A549 treated with CORT108297 at 1 μM for 4 hours (cell line): ENCODE results near the gene NUP210L. TPM values are rescaled to one million over a fixed set of nuclear protein-coding genes. Genes with fewer than 3 reads are reported as not detected.

Source experiments
- total RNA-seq: library from RNA; stranded (reverse); fragments of 200-300 nt; extraction: Qiagen RNA extraction; gene quantifications from 5 replicates; pipeline ENCODE4 v1.2.3, GENCODE V29; 2022

NUP210L gene
- total RNA-seq: not detected in 5 replicates

DNA sequence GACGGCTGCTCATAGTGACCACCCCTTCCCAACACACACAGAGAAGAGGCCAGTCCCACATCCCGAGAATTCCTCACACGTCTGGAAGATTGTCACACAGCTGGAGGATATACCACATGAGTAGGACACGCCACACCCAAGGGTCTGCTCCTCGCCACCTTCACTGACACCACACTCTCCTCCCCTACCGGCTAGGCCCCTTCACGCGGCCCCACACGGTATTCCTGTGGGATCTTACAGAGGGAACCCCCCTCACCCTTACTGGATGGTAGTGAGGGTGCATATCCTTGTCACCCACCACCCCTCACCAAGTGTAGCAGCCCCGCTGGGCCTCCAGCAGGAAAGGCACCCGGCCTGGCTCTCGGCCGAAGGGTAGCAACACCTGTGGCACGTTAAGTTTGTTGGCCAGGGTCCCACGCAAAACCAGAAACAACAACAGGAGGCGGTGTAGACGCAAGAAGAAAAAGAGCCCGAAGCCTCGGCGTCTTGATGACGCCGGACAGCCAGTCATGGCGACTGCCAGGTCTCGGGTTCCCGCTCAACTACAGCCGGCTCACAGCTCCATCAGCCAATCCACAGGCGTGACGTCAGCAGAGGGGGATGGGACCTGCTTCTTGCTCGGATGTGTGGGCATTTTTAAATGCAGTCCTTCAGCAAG lies at the start of gene NUP210L:
NUP210L (minus strand) TSS at position 540 of the 658 bp plus-strand sequence.

DNA sequence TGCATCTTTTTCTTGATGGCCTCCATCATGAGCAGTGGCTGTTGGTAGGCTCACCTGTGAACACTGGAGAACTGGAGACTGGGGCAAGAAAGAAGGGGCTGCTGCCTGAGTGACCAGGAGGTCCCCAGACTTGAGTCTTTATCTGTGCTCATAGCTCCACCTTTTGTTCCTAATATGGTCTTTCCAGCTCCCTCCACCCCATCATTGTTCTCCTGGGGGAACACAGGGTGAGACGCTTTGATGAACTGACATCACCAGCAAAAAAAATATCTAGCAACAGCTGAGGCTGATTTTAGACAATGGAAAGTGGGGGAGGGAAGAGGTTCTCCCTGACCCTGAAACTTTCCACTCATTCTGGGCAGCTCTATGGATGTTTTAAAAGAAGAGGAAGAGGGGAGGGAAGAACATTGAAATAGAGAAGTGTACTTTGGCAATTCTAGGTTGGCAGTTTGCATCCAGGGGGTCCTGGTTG lies 37.2 kb upstream of the NUP210L start, which contains the start of gene TPM3:
TPM3 (minus strand) TSS at position 111 of the 472 bp plus-strand sequence; CDS start at position 29, 82 bp downstream.

DNA sequence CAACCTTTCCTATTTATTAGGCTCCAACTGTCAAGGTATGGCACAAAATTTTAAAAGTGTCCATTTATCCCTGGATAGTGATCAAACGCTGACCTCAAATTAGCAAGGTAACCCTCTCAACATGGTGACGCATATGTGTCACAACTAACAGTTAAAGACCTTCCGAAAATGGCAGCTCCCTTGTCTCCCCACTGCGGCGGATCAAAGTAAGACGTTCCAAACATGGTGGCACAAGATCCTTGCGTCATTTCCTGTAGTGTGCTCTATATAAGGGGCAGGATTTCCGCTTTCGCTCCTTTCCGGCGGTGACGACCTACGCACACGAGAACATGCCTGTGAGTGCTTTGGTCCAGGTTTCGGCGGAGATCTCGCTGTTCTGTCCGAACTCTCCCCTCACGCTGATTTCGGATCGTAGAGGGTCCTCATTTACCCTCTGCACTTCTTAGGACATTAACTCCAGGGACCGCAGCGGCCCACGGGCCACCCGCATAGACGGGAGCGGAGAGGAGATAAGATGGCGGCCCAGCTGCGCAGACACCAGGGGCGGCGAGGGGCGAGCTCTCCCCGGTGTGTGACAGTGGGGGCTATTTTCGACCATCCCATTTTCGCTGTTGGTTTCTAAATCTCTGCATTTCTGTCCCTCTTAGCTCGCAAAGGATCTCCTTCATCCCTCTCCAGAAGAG lies 164.3 kb downstream of the NUP210L start, which contains the start of gene RPS27:
RPS27 (plus strand) TSS at position 295 of the 683 bp plus-strand sequence; CDS start at position 330, 35 bp downstream.

DNA sequence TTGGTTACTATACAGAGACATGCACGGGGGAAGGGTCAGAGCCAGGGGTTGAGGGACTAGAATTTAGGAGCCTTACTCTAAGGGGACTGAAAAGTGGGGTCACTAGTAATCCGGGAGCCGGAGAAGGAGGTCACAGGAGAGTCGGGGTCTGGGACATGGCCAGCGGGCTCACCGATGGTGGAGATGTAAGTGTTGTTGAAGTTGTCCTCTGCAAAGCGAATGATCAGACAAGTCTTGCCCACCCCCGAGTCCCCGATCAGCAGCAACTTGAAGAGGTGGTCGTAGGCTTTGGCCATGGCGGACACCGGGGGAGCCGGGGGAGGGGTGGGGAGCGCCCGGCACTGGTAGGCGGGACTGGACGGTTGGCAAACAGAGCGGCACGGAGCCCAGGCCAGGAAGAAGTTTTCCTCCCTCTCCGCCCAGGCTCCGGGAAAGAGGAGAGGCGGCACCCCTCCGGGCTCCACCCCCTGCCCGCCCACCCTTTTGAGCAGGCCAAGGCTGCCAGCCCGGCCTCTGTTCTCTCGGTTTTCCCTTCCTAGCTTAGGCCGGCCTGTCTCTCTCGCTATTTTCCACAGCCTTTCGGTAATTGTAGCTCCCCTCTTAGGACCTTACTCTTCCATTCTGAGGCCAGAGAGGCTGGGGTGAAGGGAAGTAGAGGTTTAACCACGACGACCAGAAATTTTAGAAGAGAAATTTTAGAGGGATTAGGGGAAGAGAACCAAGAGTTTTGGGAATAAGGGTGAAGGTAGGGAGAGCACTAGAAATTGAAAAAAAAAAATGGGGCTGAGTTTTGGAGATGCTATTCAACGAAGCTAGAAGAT lies 168.7 kb downstream of the NUP210L start, which contains the start of gene RAB13:
RAB13 (minus strand) TSS at position 399 of the 821 bp plus-strand sequence; CDS start at position 296, 103 bp downstream.

DNA sequence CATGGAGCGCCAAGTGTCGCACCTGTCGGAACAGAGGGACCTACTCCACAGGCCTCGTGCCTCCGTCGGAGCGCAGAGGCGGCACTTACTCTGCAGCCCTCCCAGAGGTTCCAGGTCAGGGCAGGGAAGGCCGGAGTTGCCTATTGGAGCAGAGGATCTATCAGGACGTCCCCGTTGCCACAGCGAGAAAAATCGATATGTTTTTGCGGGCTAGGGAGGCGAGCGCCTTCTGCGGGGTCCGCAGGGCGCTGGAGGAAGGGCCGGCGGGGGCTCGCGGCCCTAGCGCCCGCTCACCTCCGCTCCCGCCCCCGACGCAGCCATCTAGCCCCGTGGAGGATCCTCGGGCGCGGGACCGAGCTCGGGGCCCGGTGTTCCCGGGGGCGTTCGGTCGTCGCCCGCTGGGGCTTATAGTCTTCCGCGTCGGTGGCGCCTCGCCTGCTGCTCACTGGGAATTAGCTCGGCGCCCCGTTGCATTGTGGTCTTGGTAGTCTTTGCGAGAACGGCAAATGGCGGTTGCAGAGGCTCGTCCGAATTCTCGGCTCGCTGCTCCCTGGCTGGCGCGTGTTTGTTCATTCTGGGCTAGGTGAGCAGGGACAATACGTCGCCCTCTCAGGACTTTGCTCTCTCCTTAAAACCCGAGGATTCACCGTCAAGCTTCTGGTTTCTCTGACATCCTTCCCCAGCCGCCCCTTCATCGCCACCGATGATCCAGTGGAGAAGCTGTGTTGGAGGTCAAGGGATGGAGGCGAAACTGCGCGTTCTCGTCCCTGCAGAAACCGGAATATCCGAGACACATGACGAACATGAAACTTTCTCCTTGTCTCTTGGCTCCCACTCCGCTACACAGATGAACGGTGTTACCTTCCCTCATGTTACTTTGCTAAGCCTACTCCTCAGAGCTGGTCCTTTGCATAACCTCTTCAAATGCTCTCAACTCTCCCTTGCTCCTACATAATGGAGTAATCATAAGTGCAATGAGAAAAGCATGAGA lies 177.3 kb downstream of the NUP210L start, which contains the start of gene JTB:
JTB (minus strand) TSS at position 425 of the 991 bp plus-strand sequence; CDS start at position 3, 422 bp downstream.

DNA sequence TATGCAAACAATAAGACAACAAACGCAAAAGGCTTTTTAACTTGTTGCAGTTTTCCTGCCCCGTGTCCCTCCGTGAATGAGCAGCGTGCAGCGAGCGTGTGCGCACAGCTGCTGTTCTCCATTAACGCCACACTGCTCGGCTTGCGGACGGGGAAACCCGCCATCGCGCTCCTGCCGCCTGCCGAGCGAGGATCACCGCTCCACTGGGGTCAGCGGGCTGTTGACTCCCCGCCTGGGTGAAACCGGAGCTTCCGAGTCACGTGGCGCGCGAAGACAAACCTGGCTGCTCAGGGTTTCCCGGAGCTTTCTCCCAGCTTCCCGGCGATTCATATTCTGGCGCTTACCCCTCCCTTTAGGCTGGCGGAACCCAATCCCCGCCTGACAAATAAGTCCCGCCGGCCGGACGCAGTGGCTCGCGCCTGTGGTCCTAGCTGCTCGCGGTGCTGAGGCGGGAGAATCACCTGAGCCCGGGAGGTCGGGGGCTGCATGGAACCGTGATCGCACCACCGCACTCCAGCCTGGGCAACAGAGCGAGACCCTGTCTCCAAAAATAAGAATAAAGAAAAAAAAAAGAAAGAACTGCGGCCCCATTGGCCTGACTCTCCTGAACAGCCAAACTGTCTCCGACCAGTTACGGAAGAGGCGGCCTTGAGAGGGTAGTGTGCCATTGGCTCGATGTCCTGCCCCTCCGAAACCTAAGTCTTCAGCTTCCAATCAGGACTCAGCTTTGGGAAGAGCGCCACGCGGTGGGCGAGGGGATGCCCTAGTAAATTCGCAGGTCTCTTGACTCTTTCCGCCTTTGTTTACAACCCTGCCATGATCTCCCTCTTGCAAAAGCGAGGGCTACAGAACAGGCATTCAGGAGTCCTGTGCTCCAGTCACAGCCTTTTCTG lies 187.5 kb downstream of the NUP210L start, which contains the start of gene CREB3L4:
CREB3L4 (plus strand) TSS at position 796 of the 893 bp plus-strand sequence. CDS start 624 bp downstream, outside the sequence.

DNA sequence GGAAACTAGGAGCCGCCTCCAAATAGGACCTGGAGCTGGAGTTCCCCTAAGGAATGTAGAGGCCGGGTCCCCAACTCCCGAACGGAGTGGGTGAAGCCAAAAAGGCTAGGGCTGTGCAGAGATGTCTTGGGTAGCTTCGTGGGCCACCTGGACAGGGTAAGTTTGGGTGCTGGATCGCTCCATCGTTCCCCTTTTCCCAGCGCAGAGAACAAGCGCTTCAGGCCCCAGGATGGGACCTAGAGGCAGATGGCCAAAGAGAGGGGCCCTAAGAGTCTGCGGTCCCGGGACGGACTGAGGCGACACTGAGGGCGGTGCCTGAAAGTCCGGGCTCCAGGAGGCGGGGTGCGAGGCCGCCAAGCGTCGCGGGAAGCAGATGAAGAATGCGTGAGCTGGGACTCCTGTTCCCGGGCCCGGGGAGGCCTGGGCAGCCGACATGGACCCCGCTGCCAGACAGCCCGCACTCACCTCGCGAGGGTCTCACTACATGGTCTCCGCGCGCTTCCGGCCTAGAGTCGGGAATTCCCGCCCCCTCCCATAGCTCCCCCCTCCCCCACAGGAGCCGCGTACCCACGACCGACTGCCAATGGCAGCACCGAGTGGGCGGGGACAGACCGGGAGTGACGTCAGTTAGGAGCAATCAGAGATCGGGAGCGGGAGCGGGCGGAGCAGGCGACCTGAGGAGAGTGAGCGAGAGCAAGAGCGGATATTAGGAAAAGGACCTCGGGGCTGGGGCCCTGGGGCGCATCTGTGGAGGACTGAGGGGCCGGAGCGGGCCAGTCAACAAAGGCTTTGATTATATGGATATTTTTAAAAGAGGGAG lies 191.6 kb downstream of the NUP210L start, which contains the start of gene SLC39A1:
SLC39A1 (minus strand) TSS at position 508 of the 820 bp plus-strand sequence. CDS start 822 bp downstream, outside the sequence.

DNA sequence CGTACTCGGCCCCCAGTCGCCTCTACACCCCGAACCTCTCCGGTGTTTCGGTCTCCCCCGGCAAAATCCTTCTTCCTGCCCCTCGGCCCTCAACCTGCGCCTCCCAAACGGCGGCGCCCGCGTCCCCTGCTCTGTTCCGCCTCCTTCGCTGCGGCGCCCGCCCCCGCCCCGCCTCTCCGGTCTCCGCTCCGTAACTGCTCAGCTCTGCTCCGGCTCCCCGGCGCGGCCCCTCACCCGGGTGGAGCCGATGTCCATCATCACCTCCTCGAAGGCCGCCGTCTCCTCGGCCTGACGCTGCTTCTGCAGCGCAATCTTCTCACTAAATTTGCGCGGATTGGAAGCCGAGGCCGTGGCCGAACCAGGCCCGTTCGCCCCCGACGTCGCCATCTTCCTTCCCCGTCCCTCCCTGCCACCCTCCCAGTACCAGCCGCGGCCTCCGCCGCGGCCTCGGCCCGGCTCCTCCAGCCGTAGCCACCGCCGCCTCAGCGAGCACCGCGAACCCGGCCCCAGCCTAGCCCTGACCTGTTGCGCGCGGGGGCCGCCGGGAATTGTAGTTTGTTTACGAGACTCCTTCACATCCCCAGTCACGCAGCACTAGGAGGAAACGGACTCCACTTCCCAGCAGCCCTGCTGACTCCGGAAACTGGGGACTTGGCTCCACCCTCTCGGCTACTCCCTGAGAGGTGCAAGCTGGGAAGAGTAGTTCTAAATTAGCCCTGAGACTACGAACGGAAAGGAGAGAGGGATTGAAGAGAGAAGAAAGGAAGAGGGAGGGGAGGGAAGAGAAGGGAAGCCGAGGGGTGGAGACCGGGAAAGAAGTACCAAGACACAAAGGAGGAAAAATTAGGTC lies 196.5 kb downstream of the NUP210L start, which contains the start of gene CRTC2:
CRTC2 (minus strand) TSS at position 502 of the 850 bp plus-strand sequence; CDS start at position 387, 115 bp downstream.

DNA sequence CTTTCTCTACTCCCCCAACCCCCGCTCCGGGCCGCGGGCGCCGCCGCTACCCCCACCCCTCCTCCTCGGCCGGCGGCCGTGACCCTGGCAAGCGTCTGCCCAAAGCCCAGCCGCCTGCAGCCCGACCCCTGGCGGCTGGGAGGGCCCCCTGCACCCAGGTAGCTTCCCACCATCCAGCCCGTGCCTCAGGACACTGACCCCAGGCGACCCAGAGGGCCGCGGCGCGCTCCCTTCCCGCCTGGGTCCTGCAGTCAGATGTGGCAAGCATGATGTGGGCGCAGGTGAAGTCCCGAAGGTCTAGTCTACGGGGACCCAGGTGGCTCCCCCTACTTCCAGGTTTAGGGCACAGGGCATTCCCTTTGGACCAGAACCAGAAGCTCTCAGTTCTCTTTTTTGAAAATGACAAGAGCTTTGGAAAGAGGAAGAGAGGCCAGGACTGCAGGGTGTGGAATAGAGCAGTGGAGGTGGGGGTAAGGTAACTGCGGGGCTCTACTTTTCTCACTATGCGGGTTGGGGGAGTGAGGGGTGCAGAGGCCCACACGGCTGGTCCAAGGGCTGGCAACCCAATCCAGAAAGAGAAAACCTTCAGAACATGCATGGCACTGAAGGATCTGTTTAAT lies 208.1 kb downstream of the NUP210L start, which contains the start of gene DENND4B:
DENND4B (minus strand) TSS at position 97 of the 620 bp plus-strand sequence. CDS start 2,344 bp downstream, outside the sequence.

Other genes starting within 250 kb of the NUP210L start
- 6.9 to 10.1 TPM (median 8.6 TPM) in 5 replicates for gene GATAD2B, start 232.1 kb downstream of the NUP210L start, total RNA-seq
- 22.9 to 40.4 TPM (median 38.6 TPM) in 5 replicates for gene DENND4B, start 208.4 kb downstream of the NUP210L start, total RNA-seq
- 30.6 to 45.7 TPM (median 41.6 TPM) in 5 replicates for gene CRTC2, start 196.5 kb downstream of the NUP210L start, total RNA-seq
- gene SLC39A1, start 191.5 kb downstream of the NUP210L start, total RNA-seq: 151 to 169 TPM (median 166 TPM) in 5 replicates
- gene CREB3L4, start 187.2 kb downstream of the NUP210L start, total RNA-seq: 8.5 to 12.4 TPM (median 10.3 TPM) in 5 replicates
- gene JTB, start 177.4 kb downstream of the NUP210L start, total RNA-seq: 109 to 169 TPM (median 154 TPM) in 5 replicates
- gene RAB13, start 168.7 kb downstream of the NUP210L start, total RNA-seq: 131 to 153 TPM (median 132 TPM) in 5 replicates
- gene RPS27, start 164.3 kb downstream of the NUP210L start, total RNA-seq: 4,150 to 7,755 TPM (median 4,460 TPM) in 5 replicates
- gene TPM3, start 37.0 kb upstream of the NUP210L start, total RNA-seq: 424 to 619 TPM (median 471 TPM) in 5 replicates
- 0.29 TPM in 1 of 5 replicates, not detected in the others for gene CFAP141, start 51.3 kb upstream of the NUP210L start, total RNA-seq
- 107 to 115 TPM (median 112 TPM) in 5 replicates for gene UBAP2L, start 65.9 kb upstream of the NUP210L start, total RNA-seq
- 93.9 to 107 TPM (median 96.3 TPM) in 5 replicates for gene HAX1, start 117.6 kb upstream of the NUP210L start, total RNA-seq
- gene AQP10, start 166.0 kb upstream of the NUP210L start, total RNA-seq: not detected in 5 replicates
- gene ATP8B2, start 170.5 kb upstream of the NUP210L start, total RNA-seq: 27.7 to 38.3 TPM (median 35.1 TPM) in 5 replicates